Activated CD8-positive, alpha-beta memory T cell treated with anti-CD3 and anti-CD28 coated beads, Interleukin-2, amount 50 U/mL, for 48 hours (primary cell): ENCODE measurements around the gene ST6GALNAC6.

Experiments used
- DNase-seq: peaks from one replicate; pipeline ENCODE4 v3.0.0-alpha.2; 2020

The ST6GALNAC6 gene

GRCh38 chr9:127915801-127916719, 16.7 kb upstream of the ST6GALNAC6 start:
- no peak for DNase-seq

GRCh38 chr9:127915325-127915752, 15.9 kb upstream of the ST6GALNAC6 start:
- no peak for DNase-seq

DNA sequence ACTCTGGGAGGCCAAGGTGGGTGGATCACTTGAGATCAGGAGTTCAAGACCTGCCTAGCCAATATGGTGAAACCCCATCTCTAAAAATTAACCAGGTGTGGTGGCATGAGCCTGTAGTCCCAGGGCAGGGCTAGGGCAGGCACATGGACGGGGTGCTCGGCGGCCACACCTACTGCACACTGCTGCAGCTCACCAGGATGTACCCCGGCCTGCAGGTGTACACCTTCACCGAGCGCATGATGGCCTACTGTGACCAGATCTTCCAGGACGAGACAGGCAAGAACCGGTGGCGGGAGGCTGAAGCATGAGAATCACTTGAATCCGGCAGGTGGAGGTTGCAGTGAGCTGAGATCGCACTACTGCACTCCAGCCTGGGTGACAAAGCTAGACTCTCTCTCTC, 14.3 kb upstream of the ST6GALNAC6 start:
- no peak for DNase-seq

DNA sequence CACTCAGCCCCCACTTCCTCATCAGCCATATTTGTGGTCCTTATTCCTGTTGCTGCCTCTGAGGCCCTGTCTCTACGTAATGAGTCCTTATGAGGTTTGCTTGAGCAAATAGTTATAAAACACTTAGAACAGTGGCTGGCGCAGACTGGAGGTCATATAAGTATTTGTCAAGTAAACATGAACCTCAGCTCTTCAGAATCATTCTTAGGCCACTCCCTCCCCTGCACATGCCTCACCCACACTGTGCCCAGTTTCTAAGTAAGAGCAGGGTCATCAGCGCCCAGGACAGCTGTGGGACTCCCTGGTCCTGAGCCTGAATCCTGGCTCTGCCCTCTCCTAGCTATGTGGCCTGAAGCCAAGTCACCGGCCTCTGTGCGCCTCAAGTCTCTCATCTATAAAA, 13.5 kb upstream of the ST6GALNAC6 start:
- DNase-seq, result no peak

DNA sequence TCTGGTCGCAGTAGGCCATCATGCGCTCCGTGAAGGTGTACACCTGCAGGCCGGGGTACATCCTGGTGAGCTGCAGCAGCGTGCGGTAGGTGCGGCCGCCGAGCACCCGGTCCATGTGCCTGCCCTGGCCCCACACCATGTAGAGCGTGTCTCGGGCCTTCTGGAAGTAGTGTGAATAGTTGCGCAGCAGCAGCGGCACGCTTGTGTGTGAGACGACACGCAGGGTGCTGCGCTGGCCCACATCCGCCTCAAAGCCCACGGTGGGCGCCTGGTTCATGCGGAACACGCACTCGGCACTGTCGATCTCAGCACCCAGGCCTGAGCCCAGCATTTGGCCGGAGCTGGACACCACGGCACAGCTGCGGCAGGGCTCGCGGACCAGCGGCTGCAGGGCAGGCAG, 12.9 kb upstream of the ST6GALNAC6 start:
- DNase-seq, result no peak

- DNase-seq, result no peak
Measured at GRCh38 chr9:127910613-127911205, 11.3 kb upstream of the ST6GALNAC6 start.

GRCh38 chr9:127909839-127910273, 10.5 kb upstream of the ST6GALNAC6 start:
- no peak for DNase-seq

GRCh38 chr9:127908660-127908926, 9.2 kb upstream of the ST6GALNAC6 start:
- DNase-seq, result no peak

DNA sequence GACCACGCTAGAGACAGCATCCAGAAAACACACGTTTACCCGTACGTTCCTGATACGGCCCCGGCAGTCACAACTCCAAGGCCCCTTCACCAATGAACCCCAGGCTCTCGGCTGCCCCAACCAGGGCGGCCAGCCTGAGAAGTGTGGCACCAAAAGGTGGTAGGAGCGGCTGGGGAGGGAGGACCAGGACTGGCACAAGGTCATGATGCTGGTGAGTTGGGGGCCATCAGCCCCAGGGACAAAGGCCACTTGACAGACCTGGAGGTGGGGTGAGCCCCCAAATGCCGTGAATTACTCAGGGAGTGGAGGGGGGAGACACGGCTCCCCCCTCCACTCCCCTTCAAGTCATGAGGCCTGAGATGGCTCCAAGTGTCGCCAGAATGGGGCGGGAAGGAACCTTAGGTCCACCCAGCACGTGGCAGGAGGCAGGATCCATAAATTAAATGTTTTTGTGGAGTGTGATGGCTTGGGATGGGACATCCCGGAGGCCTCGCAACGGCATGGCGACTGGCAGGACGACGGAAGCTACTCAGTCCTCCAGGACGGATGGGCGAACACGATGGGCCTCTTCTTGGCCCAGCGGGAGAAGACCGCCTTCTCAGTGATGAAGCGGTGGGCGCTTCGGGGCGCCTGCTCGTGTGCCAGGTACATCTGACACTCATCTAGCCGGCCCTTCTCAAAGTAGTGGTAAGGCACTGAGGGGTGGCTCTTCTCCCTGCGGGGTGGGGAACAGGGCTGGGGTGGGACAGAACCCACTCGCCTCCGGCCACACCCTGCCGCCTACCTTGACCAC, 8.7 kb upstream of the ST6GALNAC6 start:
- no peak for DNase-seq

DNA sequence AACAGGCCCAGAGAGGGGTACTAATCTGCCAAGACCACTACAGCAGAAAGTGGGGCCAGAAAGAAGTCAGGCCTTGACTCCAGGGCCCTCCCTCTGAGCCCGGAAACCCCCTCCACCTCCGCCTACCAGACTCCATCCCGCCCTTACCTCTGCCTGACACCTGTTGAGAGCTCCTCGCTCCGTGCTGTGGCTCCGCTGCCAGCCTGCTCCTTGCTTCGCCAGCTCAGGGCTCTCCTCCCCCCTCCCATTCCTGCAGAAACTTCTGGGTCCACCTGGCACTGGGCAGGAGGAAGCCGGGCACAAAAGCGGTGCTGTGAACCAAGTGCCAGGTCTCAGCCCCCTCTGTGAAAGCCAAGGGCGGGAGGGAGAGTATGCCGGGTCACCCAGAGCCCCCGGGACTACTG, 6.4 kb upstream of the ST6GALNAC6 start:
- peak; percentile 73 for DNase-seq

GRCh38 chr9:127905004-127905728, 5.8 kb upstream of the ST6GALNAC6 start:
- DNase-seq, result peak; percentile 76

- no peak for DNase-seq
Measured at GRCh38 chr9:127904561-127905003, 5.2 kb upstream of the ST6GALNAC6 start.

GRCh38 chr9:127903557-127904475, 4.4 kb upstream of the ST6GALNAC6 start:
- peak; percentile 90 for DNase-seq

- DNase-seq, result peak; percentile 62
Measured at GRCh38 chr9:127898433-127899127, 823 bp downstream of the ST6GALNAC6 start.

- DNase-seq, result peak; percentile 76
Measured at GRCh38 chr9:127897193-127897692, 2.2 kb downstream of the ST6GALNAC6 start.

GRCh38 chr9:127896395-127897192, 2.8 kb downstream of the ST6GALNAC6 start:
- no peak for DNase-seq

GRCh38 chr9:127895811-127896210, 3.6 kb downstream of the ST6GALNAC6 start:
- DNase-seq, result no peak

DNA sequence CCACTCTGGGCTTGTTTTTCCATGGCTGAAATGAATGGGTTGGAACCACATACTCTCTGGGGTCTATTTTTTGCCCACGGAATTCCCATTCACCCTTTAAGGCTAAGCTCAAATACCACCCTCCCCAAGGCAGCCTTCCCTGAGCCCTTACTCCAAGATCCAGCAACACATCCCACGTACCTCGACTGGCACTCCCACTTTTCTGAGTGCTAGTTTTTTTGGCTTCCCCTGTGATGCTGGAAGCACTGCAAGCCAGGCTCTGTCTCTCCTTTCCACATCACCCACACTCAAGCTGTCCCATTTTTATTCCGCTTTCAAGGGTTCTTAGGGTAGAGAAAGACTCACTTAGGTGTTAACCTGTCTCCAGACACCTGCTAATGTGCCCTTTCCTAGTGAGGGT, 6.0 kb downstream of the ST6GALNAC6 start:
- no peak for DNase-seq

DNA sequence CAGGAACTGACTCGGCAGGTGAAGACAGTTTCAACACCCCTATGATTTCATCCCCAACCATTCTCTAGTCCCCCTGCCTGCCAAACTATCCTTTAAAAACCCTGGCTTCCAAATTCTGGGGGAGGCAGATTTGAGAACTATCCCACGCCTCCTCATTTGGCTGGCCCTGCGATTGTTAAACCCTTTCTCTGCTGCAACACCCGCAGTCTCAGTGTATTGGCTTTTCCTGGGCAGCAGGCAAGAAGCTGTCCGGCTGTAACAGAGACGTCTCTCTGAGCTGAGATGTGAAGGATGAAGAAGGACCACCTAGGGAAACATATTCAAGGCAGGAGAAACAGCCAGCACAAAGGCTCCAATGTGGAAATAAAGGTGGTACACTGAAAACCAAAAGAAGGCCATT, 6.6 kb downstream of the ST6GALNAC6 start:
- no peak for DNase-seq

- DNase-seq, result no peak
Measured at GRCh38 chr9:127890053-127890452, 9.3 kb downstream of the ST6GALNAC6 start.
